Osteocyte (in vitro differentiated cells): ENCODE measurements around the gene CYTH1. TPM values are rescaled to one million over a fixed set of nuclear protein-coding genes. Genes with fewer than 3 reads are reported as not detected.

Experiments used
- DNase-seq: peaks from one replicate; pipeline ENCODE4 v3.0.0; 2021; ENCODE audit warnings: mixed read lengths; ENCODE audit not compliant: unreplicated experiment; ENCODE audit errors: extremely low spot score
- H3K27ac Mint-ChIP-seq: one replicate; pipeline ENCODE4 v1.8.0; 2021; ENCODE audit warnings: mild to moderate bottlenecking, mixed read lengths; ENCODE audit not compliant: unreplicated experiment
- H3K27me3 Mint-ChIP-seq: one replicate; pipeline ENCODE4 v1.8.0; 2021; ENCODE audit warnings: mixed read lengths; ENCODE audit not compliant: unreplicated experiment
- H3K36me3 Mint-ChIP-seq: one replicate; pipeline ENCODE4 v1.8.0; 2021; ENCODE audit warnings: mixed read lengths; ENCODE audit not compliant: unreplicated experiment
- H3K4me1 Mint-ChIP-seq: one replicate; pipeline ENCODE4 v1.8.0; 2021; ENCODE audit warnings: mixed read lengths; ENCODE audit not compliant: unreplicated experiment
- H3K4me3 Mint-ChIP-seq: one replicate; pipeline ENCODE4 v1.8.0; 2021; ENCODE audit warnings: mild to moderate bottlenecking, moderate library complexity, mixed read lengths; ENCODE audit not compliant: unreplicated experiment
- H3K9me3 Mint-ChIP-seq: one replicate; pipeline ENCODE4 v1.8.0; 2021; ENCODE audit warnings: mixed read lengths; ENCODE audit not compliant: unreplicated experiment
- CTCF ChIP-seq: fragments of 200-600 bp; sonication (generic); IDR thresholded peaks from 2 replicates; pipeline ENCODE4 v1.5.0; 2021; ENCODE audit warnings: antibody characterized with exemption, mild to moderate bottlenecking, moderate library complexity
- total RNA-seq: library from RNA; stranded (reverse); gene quantifications from 2 replicates; pipeline ENCODE4 v1.2.1, GENCODE V29; 2021

The CYTH1 gene
- total RNA-seq, 1 donor from 2014 or later: 113 TPM

GRCh38 chr17:78800132-78800931 is 18.3 kb upstream of the CYTH1 start:
- Mint-ChIP-seq H3K27ac (peak overlapping the region; percentile 61), H3K36me3 (peaks cover 66% of the 10 kb centered on the region), H3K27me3 (no peaks in the 10 kb centered on the region), H3K4me3 (no peak overlapping the region), H3K9me3 (no peaks in the 10 kb centered on the region), H3K4me1 (no peaks in the 10 kb centered on the region)
- no peak for TF ChIP-seq CTCF
- DNase-seq: no peak

GRCh38 chr17:78798695-78799559 is 16.9 kb upstream of the CYTH1 start:
- Mint-ChIP-seq H3K4me3 (no peak overlapping the region), H3K36me3 (peaks cover 71% of the 10 kb centered on the region), H3K4me1 (no peaks in the 10 kb centered on the region), H3K9me3 (no peaks in the 10 kb centered on the region), H3K27me3 (no peaks in the 10 kb centered on the region), H3K27ac (no peak overlapping the region)
- DNase-seq: no peak
- peak; percentile 53 for TF ChIP-seq CTCF

- no peak overlapping the region for H3K4me3 Mint-ChIP-seq
- peaks cover 2% of the 10 kb centered on the region for H3K4me1 Mint-ChIP-seq
- DNase-seq: no peak
- no peaks in the 10 kb centered on the region for H3K9me3 Mint-ChIP-seq
- peaks cover 70% of the 10 kb centered on the region for H3K36me3 Mint-ChIP-seq
- no peak for TF ChIP-seq CTCF
- no peaks in the 10 kb centered on the region for H3K27me3 Mint-ChIP-seq
- H3K27ac Mint-ChIP-seq: no peak overlapping the region
Measured at GRCh38 chr17:78797691-78798585, 15.9 kb upstream of the CYTH1 start.

- H3K36me3 Mint-ChIP-seq: peaks cover 63% of the 10 kb centered on the region
- H3K4me1 Mint-ChIP-seq: peaks cover 6% of the 10 kb centered on the region
- H3K27me3 Mint-ChIP-seq: no peaks in the 10 kb centered on the region
- H3K4me3 Mint-ChIP-seq: no peak overlapping the region
- H3K9me3 Mint-ChIP-seq: no peaks in the 10 kb centered on the region
- H3K27ac Mint-ChIP-seq: no peak overlapping the region
- DNase-seq: no peak
- no peak for TF ChIP-seq CTCF
Measured at GRCh38 chr17:78797213-78797612, 15.1 kb upstream of the CYTH1 start.
